GM19397 (cell line): ENCODE results near the gene INPP1.

ENCODE experiments used
- ATAC-seq: cut with Tn5 transposase; IDR thresholded peaks from one replicate; pipeline ENCODE4 v1.9.1; 2021; ENCODE audit warnings: mild to moderate bottlenecking, moderate library complexity; ENCODE audit not compliant: unreplicated experiment

INPP1 gene

GRCh38 chr2:190360561-190360960, 17.2 kb downstream of the INPP1 start:
- no peak for ATAC-seq

- ATAC-seq: no peak
Observed at GRCh38 chr2:190360965-190361364, 17.6 kb downstream of the INPP1 start.

GRCh38 chr2:190361572-190361971, 18.2 kb downstream of the INPP1 start:
- ATAC-seq: no peak

GRCh38 chr2:190362894-190363293, 19.5 kb downstream of the INPP1 start:
- ATAC-seq: no peak

- ATAC-seq: no peak
Observed at GRCh38 chr2:190365499-190366204, 22.3 kb downstream of the INPP1 start.

GRCh38 chr2:190366248-190366753, 22.9 kb downstream of the INPP1 start:
- ATAC-seq: no peak

GRCh38 chr2:190367091-190367490, 23.7 kb downstream of the INPP1 start:
- ATAC-seq: no peak

GRCh38 chr2:190369635-190370034, 26.2 kb downstream of the INPP1 start:
- ATAC-seq: no peak

- no peak for ATAC-seq
Observed at GRCh38 chr2:190376083-190376482, 32.7 kb downstream of the INPP1 start.

GRCh38 chr2:190376591-190377245, 33.3 kb downstream of the INPP1 start:
- ATAC-seq: no peak

- no peak for ATAC-seq
Observed at GRCh38 chr2:190378880-190379237, 35.5 kb downstream of the INPP1 start.

GRCh38 chr2:190379249-190379964, 36.0 kb downstream of the INPP1 start:
- no peak for ATAC-seq

- ATAC-seq: no peak
Observed at GRCh38 chr2:190380962-190381412, 37.6 kb downstream of the INPP1 start.

GRCh38 chr2:190382851-190383250, 39.5 kb downstream of the INPP1 start:
- peak; percentile 79 for ATAC-seq

- no peak for ATAC-seq
Observed at GRCh38 chr2:190387422-190387821, 44.0 kb downstream of the INPP1 start.

- no peak for ATAC-seq
Observed at GRCh38 chr2:190396271-190396670, 52.9 kb downstream of the INPP1 start.

- no peak for ATAC-seq
Observed at GRCh38 chr2:190402986-190403603, 59.7 kb downstream of the INPP1 start.

GRCh38 chr2:190404487-190404886, 61.1 kb downstream of the INPP1 start:
- ATAC-seq: no peak

GRCh38 chr2:190405070-190405469, 61.7 kb downstream of the INPP1 start:
- ATAC-seq: no peak

- ATAC-seq: no peak
Observed at GRCh38 chr2:190405995-190406394, 62.6 kb downstream of the INPP1 start.

GRCh38 chr2:190406805-190407204, 63.4 kb downstream of the INPP1 start:
- no peak for ATAC-seq
